ENCODE measurements around the gene SIGLEC12. TPM values are rescaled to one million over a fixed set of nuclear protein-coding genes. Genes with fewer than 3 reads are reported as not detected.
"Not testable (repeated sequence)": the region's sequence is repeated elsewhere in the genome, so short reads cannot be mapped to it uniquely, and the experiment has no call there.

Gene SIGLEC12
- total RNA-seq, 1 donor from 2014 or later = not detected

DNA sequence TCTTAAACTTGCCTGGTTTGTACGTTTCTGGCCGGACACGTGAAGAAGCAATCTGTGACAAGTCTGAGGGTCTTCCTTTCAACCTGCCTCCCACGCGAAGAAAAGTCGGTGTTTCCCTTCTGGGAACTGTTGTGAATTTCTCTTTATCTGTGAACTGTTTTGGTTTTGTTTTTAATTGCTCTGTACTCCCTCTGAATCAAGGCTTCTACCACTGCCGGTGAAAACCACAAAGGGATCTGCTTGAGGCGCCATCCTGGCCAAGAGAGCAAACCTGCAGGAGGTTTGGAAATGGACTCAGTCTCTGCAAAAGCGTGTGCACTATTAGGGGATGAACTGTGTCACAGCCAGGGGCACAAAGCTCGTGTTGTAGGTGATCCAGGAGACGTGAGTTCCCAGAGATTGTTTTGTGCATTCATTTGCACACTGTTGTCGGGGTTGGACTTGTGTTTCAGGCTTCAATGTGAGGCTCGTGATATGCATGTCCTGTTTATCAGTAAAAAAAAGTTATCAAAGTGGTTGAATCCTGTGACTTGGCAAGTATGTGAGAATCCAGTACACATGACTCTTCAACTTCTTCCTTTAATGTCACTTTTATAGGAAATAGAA, 53.1 kb downstream of the SIGLEC12 start:
- no peak overlapping the region for H3K4me3 ChIP-seq (ENCODE audit: low read depth, low read length)
- DNase-seq (ENCODE audit: low read depth) = no peak
- TF ChIP-seq, protein P1, sequence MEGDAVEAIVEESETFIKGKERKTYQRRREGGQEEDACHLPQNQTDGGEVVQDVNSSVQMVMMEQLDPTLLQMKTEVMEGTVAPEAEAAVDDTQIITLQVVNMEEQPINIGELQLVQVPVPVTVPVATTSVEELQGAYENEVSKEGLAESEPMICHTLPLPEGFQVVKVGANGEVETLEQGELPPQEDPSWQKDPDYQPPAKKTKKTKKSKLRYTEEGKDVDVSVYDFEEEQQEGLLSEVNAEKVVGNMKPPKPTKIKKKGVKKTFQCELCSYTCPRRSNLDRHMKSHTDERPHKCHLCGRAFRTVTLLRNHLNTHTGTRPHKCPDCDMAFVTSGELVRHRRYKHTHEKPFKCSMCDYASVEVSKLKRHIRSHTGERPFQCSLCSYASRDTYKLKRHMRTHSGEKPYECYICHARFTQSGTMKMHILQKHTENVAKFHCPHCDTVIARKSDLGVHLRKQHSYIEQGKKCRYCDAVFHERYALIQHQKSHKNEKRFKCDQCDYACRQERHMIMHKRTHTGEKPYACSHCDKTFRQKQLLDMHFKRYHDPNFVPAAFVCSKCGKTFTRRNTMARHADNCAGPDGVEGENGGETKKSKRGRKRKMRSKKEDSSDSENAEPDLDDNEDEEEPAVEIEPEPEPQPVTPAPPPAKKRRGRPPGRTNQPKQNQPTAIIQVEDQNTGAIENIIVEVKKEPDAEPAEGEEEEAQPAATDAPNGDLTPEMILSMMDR (conservative IDR thresholded peaks at IDR 0.05; ENCODE audit: low read depth, low read length) = no peak

DNA sequence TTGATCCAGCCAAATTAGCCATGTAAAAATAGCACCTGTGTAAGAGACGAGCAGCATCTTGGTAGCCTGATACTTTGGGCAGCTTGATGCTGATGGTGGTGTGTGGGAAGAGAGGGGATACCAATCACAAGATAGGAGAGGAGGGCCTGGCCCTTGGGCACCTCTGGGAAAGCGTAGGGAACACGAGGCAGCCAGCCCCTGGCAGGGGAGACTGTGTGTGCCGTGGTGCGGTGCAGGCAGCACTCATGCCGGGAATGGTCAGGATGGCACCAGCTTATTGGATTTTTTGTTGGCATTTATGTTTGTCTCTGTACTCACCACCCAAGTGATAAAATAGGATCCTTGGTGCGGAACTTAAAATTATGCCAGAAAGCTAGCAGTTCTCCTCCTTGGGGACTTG, 53.6 kb downstream of the SIGLEC12 start:
- TF ChIP-seq, protein P1 (conservative IDR thresholded peaks at IDR 0.05; ENCODE audit: low read depth, low read length) = no peak

DNA sequence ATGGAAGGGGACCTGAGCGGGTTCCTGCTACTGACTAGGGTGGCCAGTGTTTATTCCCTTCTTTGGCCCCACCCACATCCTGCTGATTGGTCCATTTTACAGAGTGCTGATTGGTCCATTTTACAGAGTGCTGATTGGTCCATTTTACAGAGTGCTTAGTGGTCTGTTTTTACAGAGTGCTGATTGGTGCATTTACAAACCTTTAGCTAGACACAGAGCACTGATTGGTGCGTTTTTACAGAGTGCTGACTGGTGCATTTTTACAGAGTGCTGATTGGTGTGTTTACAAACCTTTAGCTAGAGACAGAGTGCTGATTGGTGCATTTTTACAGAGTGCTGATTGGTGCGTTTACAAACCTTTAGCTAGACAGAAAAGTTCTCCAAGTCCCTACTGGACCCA, 54.1 kb downstream of the SIGLEC12 start:
- not testable (repeated sequence) for DNase-seq (ENCODE audit: low read depth); H3K4me3 ChIP-seq (ENCODE audit: low read depth, low read length)

More for the DNA sequence above, 53.6 kb downstream of the SIGLEC12 start:
- no peak for DNase-seq (ENCODE audit: low read depth)
- no peak overlapping the region for H3K4me3 ChIP-seq (ENCODE audit: low read depth, low read length)

DNA sequence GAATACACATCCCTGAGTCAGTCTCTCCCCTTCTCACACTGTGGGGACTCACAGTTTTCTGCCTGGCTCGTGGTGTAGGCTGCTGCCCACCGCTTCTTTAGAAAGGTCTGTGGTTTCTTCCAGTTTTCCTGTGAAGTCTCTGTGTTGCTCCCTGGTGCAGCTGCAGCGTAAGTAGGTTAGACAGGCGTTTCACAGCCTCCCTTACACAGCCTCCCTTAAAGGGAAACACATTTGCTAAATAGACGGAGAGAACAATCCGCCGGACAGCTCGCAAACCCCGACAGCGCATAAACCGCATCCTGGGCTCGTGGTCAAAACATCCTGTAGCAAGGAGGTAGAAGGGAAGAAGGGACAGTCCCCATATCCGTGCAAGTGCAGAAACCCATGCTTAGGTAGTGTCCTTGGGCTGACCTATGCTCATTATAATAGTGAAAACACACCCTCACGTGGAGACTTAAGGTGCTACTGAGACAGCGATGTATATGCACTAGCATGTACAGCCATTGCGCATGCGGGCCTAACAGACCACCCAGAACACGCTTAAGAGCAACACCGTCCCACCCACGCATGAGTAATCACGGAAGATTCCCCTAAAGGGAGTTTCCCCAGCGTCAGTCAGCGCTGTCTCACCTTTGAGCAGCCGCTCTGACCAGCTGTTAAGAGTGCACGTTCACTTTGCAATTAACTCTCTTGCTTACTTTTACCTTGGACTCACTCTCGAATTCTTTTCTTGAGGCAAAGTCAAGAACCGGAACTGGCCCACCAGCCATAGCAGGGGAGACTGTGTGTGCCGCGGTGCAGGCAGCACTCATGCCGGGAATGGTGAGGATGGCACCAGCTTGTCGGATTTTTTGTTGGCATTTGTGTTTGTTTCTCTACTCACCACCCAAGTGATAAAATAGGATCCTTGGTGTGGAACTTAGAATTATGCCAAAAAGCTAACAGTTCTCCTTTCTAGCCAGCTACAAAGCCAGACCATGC, 59.9 kb downstream of the SIGLEC12 start:
- DNase-seq (ENCODE audit: low read depth) = no peak
- no peak overlapping the region for H3K4me3 ChIP-seq (ENCODE audit: low read depth, low read length)
- TF ChIP-seq, protein P1 (conservative IDR thresholded peaks at IDR 0.05; ENCODE audit: low read depth, low read length) = no peak

Other genes with a start within 250 kb of the SIGLEC12 start
- 0.06 TPM in 1 of 2 replicates, not detected in the other for gene IGLON5, start 190.2 kb downstream of the SIGLEC12 start, total RNA-seq
- 0.51 and 0.92 TPM in 2 replicates for gene VSIG10L, start 159.7 kb downstream of the SIGLEC12 start, total RNA-seq
- 55.6 and 56.0 TPM in 2 replicates for gene ETFB, start 135.4 kb downstream of the SIGLEC12 start, total RNA-seq
- gene CLDND2, start 132.8 kb downstream of the SIGLEC12 start, total RNA-seq = not detected in 2 replicates
- gene NKG7, start 129.1 kb downstream of the SIGLEC12 start, total RNA-seq = not detected in 2 replicates
- gene LIM2, start 113.8 kb downstream of the SIGLEC12 start, total RNA-seq = not detected in 2 replicates
- not detected in 2 replicates for gene C19orf84, start 111.2 kb downstream of the SIGLEC12 start, total RNA-seq
- gene SIGLEC10, start 84.2 kb downstream of the SIGLEC12 start, total RNA-seq = not detected in 2 replicates
- not detected in 2 replicates for gene SIGLEC8, start 43.3 kb downstream of the SIGLEC12 start, total RNA-seq
- gene CEACAM18, start 23.3 kb downstream of the SIGLEC12 start, total RNA-seq = not detected in 2 replicates
- not detected in 2 replicates for gene SIGLEC6, start 29.9 kb upstream of the SIGLEC12 start, total RNA-seq
- gene ZNF175, start 69.5 kb upstream of the SIGLEC12 start, total RNA-seq = 1.7 and 4.2 TPM in 2 replicates
- gene SIGLEC5, start 128.6 kb upstream of the SIGLEC12 start, total RNA-seq = not detected in 2 replicates
- not detected in 2 replicates for gene SIGLEC14, start 145.0 kb upstream of the SIGLEC12 start, total RNA-seq
- gene SPACA6, start 191.5 kb upstream of the SIGLEC12 start, total RNA-seq = 4.7 and 4.9 TPM in 2 replicates
- gene HAS1, start 222.2 kb upstream of the SIGLEC12 start, total RNA-seq = 0.35 TPM in 1 of 2 replicates, not detected in the other